ENCODE data around the gene KRTAP10-7.

- TF ChIP-seq POLR2A (conservative IDR thresholded peaks at IDR 0.05) (no peak), NFRKB (IDR thresholded peaks at IDR 0.05; ENCODE audit: low read depth) (no peak), CTCF (IDR thresholded peaks at IDR 0.05 in 2 of 3, conservative IDR thresholded peaks at IDR 0.05 in 1 of 3; ENCODE audit: insufficient read depth in 2 of 3, low read depth in 1 of 3, low read length in 3 of 3) (no peak), ZNF274 (IDR thresholded peaks at IDR 0.05; ENCODE audit: borderline replicate concordance, low read depth, low read length) (no peak), POLR2AphosphoS5 (IDR thresholded peaks at IDR 0.05; ENCODE audit: control insufficient read depth, insufficient read depth, low read depth, low read length) (no peak), PHB (CRISPR knock-in tag; IDR thresholded peaks at IDR 0.05) (no peak), RFX5 (IDR thresholded peaks at IDR 0.05; ENCODE audit: low read depth, low read length) (no peak), SMC3 (conservative IDR thresholded peaks at IDR 0.05; ENCODE audit: insufficient read depth, low read depth, low read length) (no peak), BDP1 (IDR thresholded peaks at IDR 0.05; ENCODE audit: insufficient read depth, insufficient read length) (no peak), SRSF9 (IDR thresholded peaks at IDR 0.05; ENCODE audit: borderline replicate concordance, low read depth, low read length) (no peak)
These were observed 49.2 kb downstream of the KRTAP10-7 start for GRCh38 chr21:44649521-44650100.
